Measurements from ENCODE around the gene TBC1D12.

The TBC1D12 gene

GRCh38 chr10:94409021-94409657, 6.8 kb downstream of the TBC1D12 start:
- no peak for DNase-seq

- DNase-seq, result no peak
Measured at GRCh38 chr10:94411304-94411703, 9.0 kb downstream of the TBC1D12 start.

- no peak for DNase-seq
Measured at GRCh38 chr10:94412449-94412848, 10.1 kb downstream of the TBC1D12 start.

GRCh38 chr10:94413361-94413760, 11.0 kb downstream of the TBC1D12 start:
- no peak for DNase-seq

- no peak for DNase-seq
Measured at GRCh38 chr10:94416896-94417295, 14.6 kb downstream of the TBC1D12 start.

GRCh38 chr10:94417321-94417720, 15.0 kb downstream of the TBC1D12 start:
- no peak for DNase-seq

GRCh38 chr10:94420516-94420915, 18.2 kb downstream of the TBC1D12 start:
- DNase-seq, result no peak

- DNase-seq, result no peak
Measured at GRCh38 chr10:94420998-94421528, 18.7 kb downstream of the TBC1D12 start.

- no peak for DNase-seq
Measured at GRCh38 chr10:94423627-94424026, 21.3 kb downstream of the TBC1D12 start.

GRCh38 chr10:94424714-94425337, 22.5 kb downstream of the TBC1D12 start:
- DNase-seq, result no peak

- no peak for DNase-seq
Measured at GRCh38 chr10:94425942-94426341, 23.6 kb downstream of the TBC1D12 start.

GRCh38 chr10:94427166-94427565, 24.8 kb downstream of the TBC1D12 start:
- DNase-seq, result no peak

- peak; percentile 59 for DNase-seq
Measured at GRCh38 chr10:94428766-94429707, 26.7 kb downstream of the TBC1D12 start.

GRCh38 chr10:94430701-94431100, 28.4 kb downstream of the TBC1D12 start:
- DNase-seq, result no peak

GRCh38 chr10:94432443-94432842, 30.1 kb downstream of the TBC1D12 start:
- no peak for DNase-seq

GRCh38 chr10:94439275-94439861, 37.0 kb downstream of the TBC1D12 start:
- no peak for DNase-seq

GRCh38 chr10:94440096-94440495, 37.8 kb downstream of the TBC1D12 start:
- DNase-seq, result no peak

GRCh38 chr10:94443047-94443446, 40.7 kb downstream of the TBC1D12 start:
- DNase-seq, result no peak

GRCh38 chr10:94443549-94443948, 41.2 kb downstream of the TBC1D12 start:
- DNase-seq, result no peak

- DNase-seq, result no peak
Measured at GRCh38 chr10:94450782-94451181, 48.4 kb downstream of the TBC1D12 start.

GRCh38 chr10:94451883-94452519, 49.7 kb downstream of the TBC1D12 start:
- DNase-seq, result no peak

- DNase-seq, result no peak
Measured at GRCh38 chr10:94456942-94457341, 54.6 kb downstream of the TBC1D12 start.

- DNase-seq, result no peak
Measured at GRCh38 chr10:94459385-94459784, 57.0 kb downstream of the TBC1D12 start.

Data from amniotic stem cell (primary cell).